Measurements from ENCODE around the gene NDE1. TPM values are rescaled to one million over a fixed set of nuclear protein-coding genes. Genes with fewer than 3 reads are reported as not detected.
A peak's percentile ranks its signal among the peaks of the same experiment; 100 is the strongest.
"Not testable (repeated sequence)": the region's sequence is repeated elsewhere in the genome, so short reads cannot be mapped to it uniquely, and the experiment has no call there.

The NDE1 gene
- total RNA-seq, 2 experiments from 2014 or later, result 88.9 to 141 TPM

- intact Hi-C loops (cut with micrococcal nuclease; ENCODE audit: unreplicated experiment), result no loop called here
- no peak overlapping the region for H2AFZ ChIP-seq (ENCODE audit: low read length)
- no peaks in the 10 kb centered on the region for H3K4me1 ChIP-seq (ENCODE audit: insufficient read depth, low read length, poor library complexity, severe bottlenecking)
- H3K4me3 ChIP-seq (ENCODE audit: low read depth, low read length, poor library complexity, severe bottlenecking), result no peak overlapping the region
- TF ChIP-seq CTCF (conservative IDR thresholded peaks at IDR 0.05; ENCODE audit: low read length) (no peak), EZH2phosphoT487 (IDR thresholded peaks at IDR 0.05; ENCODE audit: borderline replicate concordance, low read depth, low read length) (no peak)
- CTCF ChIA-PET (ENCODE audit: unreplicated experiment), result no interaction called here
- no peak overlapping the region for H3K27ac ChIP-seq (ENCODE audit: low read depth, low read length, poor library complexity, severe bottlenecking)
- POLR2A ChIA-PET, result interaction anchor here (0.7 kb wide), 1 partner anchor 113 kb away, joined by 3 read pairs; no protein-coding TSS in a partner anchor
- no peak overlapping the region for H3K4me2 ChIP-seq (ENCODE audit: low read length)
- no peaks in the 10 kb centered on the region for H3K79me2 ChIP-seq (ENCODE audit: insufficient read depth, low read depth, low read length)
- peaks cover 98% of the 10 kb centered on the region for H3K36me3 ChIP-seq (ENCODE audit: insufficient read depth, low read length)
- TSS peak; percentile 39 for BruUV-seq (replicated peaks)
- H3K9me2 ChIP-seq (ENCODE audit: insufficient read depth, low read length), result no peaks in the 10 kb centered on the region
- no peaks in the 10 kb centered on the region for H3K9me3 ChIP-seq (ENCODE audit: low read length)
- H4K20me1 ChIP-seq (ENCODE audit: insufficient read depth, low read length), result no peaks in the 10 kb centered on the region
- DNase-seq (ENCODE audit: low spot score), result no peak
These were observed 39.2 kb downstream of the NDE1 start for GRCh38 chr16:15689290-15689689.

GRCh38 chr16:15690296-15690695 is 40.3 kb downstream of the NDE1 start:
- intact Hi-C loops (cut with micrococcal nuclease; ENCODE audit: unreplicated experiment), result no loop called here
- Histone ChIP-seq H3K4me1 (ENCODE audit: insufficient read depth, low read length, poor library complexity, severe bottlenecking) (no peaks in the 10 kb centered on the region), H3K36me3 (ENCODE audit: insufficient read depth, low read length) (peaks cover 97% of the 10 kb centered on the region), H2AFZ (ENCODE audit: low read length) (no peak overlapping the region), H3K79me2 (ENCODE audit: insufficient read depth, low read depth, low read length) (no peaks in the 10 kb centered on the region), H3K9me2 (ENCODE audit: insufficient read depth, low read length) (no peaks in the 10 kb centered on the region), H3K27ac (ENCODE audit: low read depth, low read length, poor library complexity, severe bottlenecking) (no peak overlapping the region), H3K4me3 (ENCODE audit: low read depth, low read length, poor library complexity, severe bottlenecking) (no peak overlapping the region), H4K20me1 (ENCODE audit: insufficient read depth, low read length) (no peaks in the 10 kb centered on the region), H3K4me2 (ENCODE audit: low read length) (no peak overlapping the region), H3K9me3 (ENCODE audit: low read length) (no peaks in the 10 kb centered on the region)
- ChIA-PET POLR2A (interaction anchor here (0.6 kb wide), 1 partner anchor 518 kb away, joined by 3 read pairs; no protein-coding TSS in a partner anchor), CTCF (ENCODE audit: unreplicated experiment) (no interaction called here)
- no TSS peak for BruUV-seq (replicated peaks)
- DNase-seq (ENCODE audit: low spot score), result no peak
- TF ChIP-seq CTCF (conservative IDR thresholded peaks at IDR 0.05; ENCODE audit: low read length), result no peak
- TF ChIP-seq EZH2phosphoT487 (IDR thresholded peaks at IDR 0.05; ENCODE audit: borderline replicate concordance, low read depth, low read length), result no peak

GRCh38 chr16:15691046-15691445 is 41.0 kb downstream of the NDE1 start:
- H3K36me3 ChIP-seq (ENCODE audit: insufficient read depth, low read length), result peaks cover 95% of the 10 kb centered on the region
- no peaks in the 10 kb centered on the region for H3K4me1 ChIP-seq (ENCODE audit: insufficient read depth, low read length, poor library complexity, severe bottlenecking)
- no TSS peak for BruUV-seq (replicated peaks)
- POLR2A ChIA-PET, result no interaction called here
- no peak for TF ChIP-seq EZH2phosphoT487 (IDR thresholded peaks at IDR 0.05; ENCODE audit: borderline replicate concordance, low read depth, low read length)
- no peak for TF ChIP-seq CTCF (conservative IDR thresholded peaks at IDR 0.05; ENCODE audit: low read length)
- H4K20me1 ChIP-seq (ENCODE audit: insufficient read depth, low read length), result no peaks in the 10 kb centered on the region
- intact Hi-C loops (cut with micrococcal nuclease; ENCODE audit: unreplicated experiment), result no loop called here
- no peak overlapping the region for H3K4me3 ChIP-seq (ENCODE audit: low read depth, low read length, poor library complexity, severe bottlenecking)
- no peak for DNase-seq (ENCODE audit: low spot score)
- H3K9me2 ChIP-seq (ENCODE audit: insufficient read depth, low read length), result no peaks in the 10 kb centered on the region
- H2AFZ ChIP-seq (ENCODE audit: low read length), result no peak overlapping the region
- H3K79me2 ChIP-seq (ENCODE audit: insufficient read depth, low read depth, low read length), result no peaks in the 10 kb centered on the region
- no peak overlapping the region for H3K4me2 ChIP-seq (ENCODE audit: low read length)
- H3K27ac ChIP-seq (ENCODE audit: low read depth, low read length, poor library complexity, severe bottlenecking), result no peak overlapping the region
- H3K9me3 ChIP-seq (ENCODE audit: low read length), result no peaks in the 10 kb centered on the region
- CTCF ChIA-PET (ENCODE audit: unreplicated experiment), result no interaction called here

- H3K4me2 ChIP-seq (ENCODE audit: low read length); H4K20me1 ChIP-seq (ENCODE audit: insufficient read depth, low read length); H3K9me3 ChIP-seq (ENCODE audit: low read length); POLR2A ChIA-PET; H2AFZ ChIP-seq (ENCODE audit: low read length); DNase-seq (ENCODE audit: low spot score); H3K9me2 ChIP-seq (ENCODE audit: insufficient read depth, low read length); H3K27ac ChIP-seq (ENCODE audit: low read depth, low read length, poor library complexity, severe bottlenecking); intact Hi-C loops (cut with micrococcal nuclease; ENCODE audit: unreplicated experiment); BruUV-seq (replicated peaks); H3K79me2 ChIP-seq (ENCODE audit: insufficient read depth, low read depth, low read length); H3K4me1 ChIP-seq (ENCODE audit: insufficient read depth, low read length, poor library complexity, severe bottlenecking); H3K4me3 ChIP-seq (ENCODE audit: low read depth, low read length, poor library complexity, severe bottlenecking); CTCF ChIA-PET (ENCODE audit: unreplicated experiment): not testable (repeated sequence)
- peaks cover 95% of the 10 kb centered on the region for H3K36me3 ChIP-seq (ENCODE audit: insufficient read depth, low read length)
These were observed 42.5 kb downstream of the NDE1 start for GRCh38 chr16:15692508-15692907.

Data from OCI-LY7 (cell line).